Measurements from ENCODE around the gene MYL10. TPM values are rescaled to one million over a fixed set of nuclear protein-coding genes. Genes with fewer than 3 reads are reported as not detected.

The MYL10 gene
- total and polyA plus RNA-seq, 10 of the 15 experiments (the other 5 are each of a cell fraction or from before 2014, with no cell fraction given) = not detected

GRCh38 chr7:101589976-101590662, 39.0 kb downstream of the MYL10 start:
- BruUV-seq (replicated peaks) = no TSS peak
- H3K36me3 ChIP-seq (ENCODE audit: control insufficient read depth in 2 of 2, insufficient read depth in 2 of 2, low read length in 1 of 2) = no peaks in the 10 kb centered on the region
- POLR2A ChIA-PET = interaction anchor here (0.6 kb wide), 1 partner anchor 254 kb away, joined by 7 read pairs; no protein-coding TSS in a partner anchor
- WGBS (ENCODE audit: insufficient coverage, insufficient replicate concordance, low lambda C conversion rate, missing lambda C conversion rate) = 49% methylated on average over 15 of the region's 15 CpGs
- no peaks in the 10 kb centered on the region for H3K4me1 ChIP-seq (ENCODE audit: control insufficient read depth, insufficient read depth, low read length)
- intact Hi-C loops (cut with micrococcal nuclease; ENCODE audit: unreplicated experiment) = no loop called here
- H3K4me2 ChIP-seq (ENCODE audit: control insufficient read depth, insufficient read depth) = no peak overlapping the region
- no peaks in the 10 kb centered on the region for H3K9me3 ChIP-seq (replicated peaks; ENCODE audit: control insufficient read depth, insufficient read depth, low read length)
- H3K79me2 ChIP-seq (ENCODE audit: control insufficient read depth, insufficient read depth, low read length) = no peaks in the 10 kb centered on the region
- H3K27me3 ChIP-seq (replicated peaks in 1 of 2; ENCODE audit: control insufficient read depth in 2 of 2, insufficient read depth in 2 of 2, low read length in 1 of 2) = no peaks in the 10 kb centered on the region
- RAD21 ChIA-PET (ENCODE audit: unreplicated experiment) = no interaction called here
- no peak for FAIRE-seq
- no peak for ATAC-seq
- no peak overlapping the region for H3K4me3 ChIP-seq
- H3K27ac ChIP-seq (ENCODE audit: control insufficient read depth, insufficient read depth) = no peak overlapping the region
- H3K9ac ChIP-seq (ENCODE audit: control insufficient read depth, insufficient read depth, low read length) = no peak overlapping the region
- DNase-seq (ENCODE audit: low read depth, low spot score) = no peak
- in situ Hi-C loops (cut with MboI) = no loop called here
- CTCF ChIA-PET = no interaction called here
- H4K20me1 ChIP-seq (ENCODE audit: control insufficient read depth, insufficient read depth) = no peaks in the 10 kb centered on the region
- no peak overlapping the region for H2AFZ ChIP-seq (ENCODE audit: control insufficient read depth, low read depth, low read length)
- SMC1A ChIA-PET (ENCODE audit: uncharacterized antibody, unreplicated experiment) = no interaction called here
- TF ChIP-seq ZZZ3 (IDR thresholded peaks at IDR 0.05; ENCODE audit: control insufficient read depth, insufficient read length, low read depth) (no peak), SKIL (IDR thresholded peaks at IDR 0.05; ENCODE audit: low read depth, poor library complexity, severe bottlenecking) (no peak), NFYB (IDR thresholded peaks at IDR 0.05; ENCODE audit: insufficient read depth, low read depth, low read length) (no peak), E2F8 (IDR thresholded peaks at IDR 0.05; ENCODE audit: low read depth, partially characterized antibody) (no peak), POLR2AphosphoS5 (IDR thresholded peaks at IDR 0.05; ENCODE audit: low read length) (no peak), ZNF622 (IDR thresholded peaks at IDR 0.05) (no peak), CBX5 (IDR thresholded peaks at IDR 0.05; ENCODE audit: low read depth) (no peak), ZNF592 (IDR thresholded peaks at IDR 0.05) (no peak), SIN3A (IDR thresholded peaks at IDR 0.05; ENCODE audit: low read depth, low read length) (no peak), ASH2L (IDR thresholded peaks at IDR 0.05; ENCODE audit: borderline replicate concordance, low read depth) (no peak), NKRF (conservative IDR thresholded peaks at IDR 0.05) (no peak)
